Measurements from ENCODE around the gene RBM4. TPM values are rescaled to one million over a fixed set of nuclear protein-coding genes. Genes with fewer than 3 reads are reported as not detected.
A peak's percentile ranks its signal among the peaks of the same experiment; 100 is the strongest.

The RBM4 gene
- total RNA-seq, 1 donor from 2014 or later: 206 TPM

- peaks cover 6% of the 10 kb centered on the region for H3K4me1 ChIP-seq
- H3K9me3 Mint-ChIP-seq: peaks cover 19% of the 10 kb centered on the region
- peaks cover 22% of the 10 kb centered on the region for H3K4me1 Mint-ChIP-seq
- peak overlapping the region; percentile 39 for H3K4me3 Mint-ChIP-seq
- H3K4me3 ChIP-seq: no peak overlapping the region
- H3K4me2 ChIP-seq: no peak overlapping the region
- H2AFZ ChIP-seq (replicated peaks): no peak overlapping the region
- no peaks in the 10 kb centered on the region for H3K27me3 ChIP-seq
- TF ChIP-seq EZH2phosphoT487 (IDR thresholded peaks at IDR 0.05) (no peak), EZH2 (IDR thresholded peaks at IDR 0.05) (no peak)
- TF ChIP-seq, protein P1, sequence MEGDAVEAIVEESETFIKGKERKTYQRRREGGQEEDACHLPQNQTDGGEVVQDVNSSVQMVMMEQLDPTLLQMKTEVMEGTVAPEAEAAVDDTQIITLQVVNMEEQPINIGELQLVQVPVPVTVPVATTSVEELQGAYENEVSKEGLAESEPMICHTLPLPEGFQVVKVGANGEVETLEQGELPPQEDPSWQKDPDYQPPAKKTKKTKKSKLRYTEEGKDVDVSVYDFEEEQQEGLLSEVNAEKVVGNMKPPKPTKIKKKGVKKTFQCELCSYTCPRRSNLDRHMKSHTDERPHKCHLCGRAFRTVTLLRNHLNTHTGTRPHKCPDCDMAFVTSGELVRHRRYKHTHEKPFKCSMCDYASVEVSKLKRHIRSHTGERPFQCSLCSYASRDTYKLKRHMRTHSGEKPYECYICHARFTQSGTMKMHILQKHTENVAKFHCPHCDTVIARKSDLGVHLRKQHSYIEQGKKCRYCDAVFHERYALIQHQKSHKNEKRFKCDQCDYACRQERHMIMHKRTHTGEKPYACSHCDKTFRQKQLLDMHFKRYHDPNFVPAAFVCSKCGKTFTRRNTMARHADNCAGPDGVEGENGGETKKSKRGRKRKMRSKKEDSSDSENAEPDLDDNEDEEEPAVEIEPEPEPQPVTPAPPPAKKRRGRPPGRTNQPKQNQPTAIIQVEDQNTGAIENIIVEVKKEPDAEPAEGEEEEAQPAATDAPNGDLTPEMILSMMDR (IDR thresholded peaks at IDR 0.05): no peak
- H3K9me3 ChIP-seq (ENCODE audit: low read depth): no peaks in the 10 kb centered on the region
- H3K36me3 Mint-ChIP-seq: peaks cover 8% of the 10 kb centered on the region
- no peak for DNase-seq (ENCODE audit: low spot score)
- H3K27ac ChIP-seq: no peak overlapping the region
- peaks cover 13% of the 10 kb centered on the region for H3K79me2 ChIP-seq (ENCODE audit: low read depth)
- H3K27ac Mint-ChIP-seq: no peak overlapping the region
- no peaks in the 10 kb centered on the region for H3K36me3 ChIP-seq
- no peak overlapping the region for H3K9ac ChIP-seq
- H3F3A ChIP-seq (ENCODE audit: low read depth): peaks cover 10% of the 10 kb centered on the region
- peaks cover 11% of the 10 kb centered on the region for H3K27me3 Mint-ChIP-seq (ENCODE audit: insufficient read depth, low read depth)
- H4K20me1 ChIP-seq (ENCODE audit: low read depth): no peaks in the 10 kb centered on the region
These were observed 43.1 kb upstream of the RBM4 start for GRCh38 chr11:66595245-66595904.

DNA sequence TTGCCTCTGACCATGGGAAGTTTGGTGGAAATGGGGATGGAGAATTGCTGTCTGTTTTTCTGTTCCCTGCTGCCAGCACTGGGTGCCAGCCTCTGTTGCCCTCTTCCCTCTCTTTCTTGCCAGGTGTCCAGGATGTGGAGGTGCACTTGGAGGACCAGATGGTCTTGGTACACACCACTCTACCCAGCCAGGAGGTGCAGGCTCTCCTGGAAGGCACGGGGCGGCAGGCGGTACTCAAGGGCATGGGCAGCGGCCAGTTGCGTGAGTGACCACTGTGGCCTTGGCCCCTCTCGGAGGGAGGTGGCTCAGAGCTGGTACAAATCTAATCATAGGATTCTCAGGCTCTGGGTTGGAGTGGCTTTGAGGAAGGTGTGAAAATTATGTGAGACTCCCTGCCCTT is 39.5 kb upstream of the RBM4 start:
- Histone ChIP-seq H3K36me3 (no peaks in the 10 kb centered on the region), H3K27me3 (no peaks in the 10 kb centered on the region), H2AFZ (replicated peaks) (no peak overlapping the region), H3K9me3 (ENCODE audit: low read depth) (no peaks in the 10 kb centered on the region), H3K79me2 (ENCODE audit: low read depth) (peaks cover 4% of the 10 kb centered on the region), H3K9ac (no peak overlapping the region), H3K4me1 (no peaks in the 10 kb centered on the region), H3K4me3 (no peak overlapping the region), H3K27ac (no peak overlapping the region), H3F3A (ENCODE audit: low read depth) (no peaks in the 10 kb centered on the region), H4K20me1 (ENCODE audit: low read depth) (no peaks in the 10 kb centered on the region), H3K4me2 (no peak overlapping the region)
- peaks cover 9% of the 10 kb centered on the region for H3K36me3 Mint-ChIP-seq
- DNase-seq (ENCODE audit: low spot score): no peak
- no peak overlapping the region for H3K4me3 Mint-ChIP-seq
- no peak overlapping the region for H3K27ac Mint-ChIP-seq
- peaks cover 17% of the 10 kb centered on the region for H3K4me1 Mint-ChIP-seq
- no peak for TF ChIP-seq EZH2phosphoT487 (IDR thresholded peaks at IDR 0.05)
- H3K27me3 Mint-ChIP-seq (ENCODE audit: insufficient read depth, low read depth): peaks cover 2% of the 10 kb centered on the region
- H3K9me3 Mint-ChIP-seq: no peaks in the 10 kb centered on the region

DNA sequence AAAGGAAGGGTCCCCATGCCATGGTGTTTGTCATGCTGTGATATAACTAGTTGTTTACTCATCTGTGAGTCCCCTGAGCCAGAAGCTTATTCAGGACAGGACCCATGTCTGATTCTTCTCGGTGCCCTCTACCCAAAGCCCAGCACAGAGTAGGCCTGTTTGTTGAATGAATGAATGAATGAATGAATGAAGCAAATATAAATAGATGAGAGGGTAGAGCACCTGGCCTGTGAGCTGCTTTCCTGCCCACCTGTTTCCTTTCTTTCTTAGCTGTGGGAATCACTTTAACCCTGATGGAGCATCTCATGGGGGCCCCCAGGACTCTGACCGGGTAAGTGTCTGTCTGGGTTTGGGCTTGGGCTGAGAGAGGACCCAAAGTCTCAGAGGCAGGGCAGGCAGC is 38.3 kb upstream of the RBM4 start:
- Mint-ChIP-seq H3K36me3 (peaks cover 8% of the 10 kb centered on the region), H3K27me3 (ENCODE audit: insufficient read depth, low read depth) (peaks cover 2% of the 10 kb centered on the region), H3K4me1 (peaks cover 11% of the 10 kb centered on the region), H3K9me3 (no peaks in the 10 kb centered on the region), H3K4me3 (no peak overlapping the region), H3K27ac (peak overlapping the region; percentile 34)
- H3F3A ChIP-seq (ENCODE audit: low read depth): no peaks in the 10 kb centered on the region
- H3K36me3 ChIP-seq: no peaks in the 10 kb centered on the region
- no peak overlapping the region for H3K4me3 ChIP-seq
- no peaks in the 10 kb centered on the region for H3K9me3 ChIP-seq (ENCODE audit: low read depth)
- no peak overlapping the region for H2AFZ ChIP-seq (replicated peaks)
- H3K4me2 ChIP-seq: no peak overlapping the region
- DNase-seq (ENCODE audit: low spot score): no peak
- no peaks in the 10 kb centered on the region for H3K27me3 ChIP-seq
- H3K4me1 ChIP-seq: no peaks in the 10 kb centered on the region
- no peak overlapping the region for H3K9ac ChIP-seq
- no peak overlapping the region for H3K27ac ChIP-seq
- TF ChIP-seq, protein P1 (IDR thresholded peaks at IDR 0.05): no peak
- TF ChIP-seq EZH2phosphoT487 (IDR thresholded peaks at IDR 0.05): no peak
- no peak for TF ChIP-seq EZH2 (IDR thresholded peaks at IDR 0.05)
- H3K79me2 ChIP-seq (ENCODE audit: low read depth): no peaks in the 10 kb centered on the region
- no peaks in the 10 kb centered on the region for H4K20me1 ChIP-seq (ENCODE audit: low read depth)

- no peak overlapping the region for H3K4me3 Mint-ChIP-seq
- H3K27me3 Mint-ChIP-seq (ENCODE audit: insufficient read depth, low read depth): peaks cover 2% of the 10 kb centered on the region
- Histone ChIP-seq H3K27me3 (no peaks in the 10 kb centered on the region), H3K27ac (no peak overlapping the region), H3K79me2 (ENCODE audit: low read depth) (no peaks in the 10 kb centered on the region), H3K36me3 (no peaks in the 10 kb centered on the region), H2AFZ (replicated peaks) (no peak overlapping the region), H3K4me3 (no peak overlapping the region), H3F3A (ENCODE audit: low read depth) (no peaks in the 10 kb centered on the region), H3K4me2 (no peak overlapping the region), H3K9ac (no peak overlapping the region), H3K4me1 (no peaks in the 10 kb centered on the region), H3K9me3 (ENCODE audit: low read depth) (no peaks in the 10 kb centered on the region), H4K20me1 (ENCODE audit: low read depth) (no peaks in the 10 kb centered on the region)
- TF ChIP-seq, protein P1 (IDR thresholded peaks at IDR 0.05): no peak
- TF ChIP-seq EZH2phosphoT487 (IDR thresholded peaks at IDR 0.05): no peak
- TF ChIP-seq EZH2 (IDR thresholded peaks at IDR 0.05): no peak
- DNase-seq (ENCODE audit: low spot score): no peak
- H3K27ac Mint-ChIP-seq: peak overlapping the region; percentile 34
- no peaks in the 10 kb centered on the region for H3K9me3 Mint-ChIP-seq
- H3K4me1 Mint-ChIP-seq: peaks cover 10% of the 10 kb centered on the region
- peaks cover 8% of the 10 kb centered on the region for H3K36me3 Mint-ChIP-seq
These were observed 37.8 kb upstream of the RBM4 start for GRCh38 chr11:66600631-66601233.

Measured in neural progenitor cell (in vitro differentiated cells).